HG02943 (cell line): ENCODE measurements around the gene ANKRD2.
"Not testable (repeated sequence)": the region's sequence is repeated elsewhere in the genome, so short reads cannot be mapped to it uniquely, and the experiment has no call there.

Experiments used
- ATAC-seq: cut with Tn5 transposase; IDR thresholded peaks from one replicate; pipeline ENCODE4 v1.9.1; 2021; ENCODE audit warnings: mild to moderate bottlenecking, low read depth, moderate library complexity; ENCODE audit not compliant: unreplicated experiment

ANKRD2 gene

DNA sequence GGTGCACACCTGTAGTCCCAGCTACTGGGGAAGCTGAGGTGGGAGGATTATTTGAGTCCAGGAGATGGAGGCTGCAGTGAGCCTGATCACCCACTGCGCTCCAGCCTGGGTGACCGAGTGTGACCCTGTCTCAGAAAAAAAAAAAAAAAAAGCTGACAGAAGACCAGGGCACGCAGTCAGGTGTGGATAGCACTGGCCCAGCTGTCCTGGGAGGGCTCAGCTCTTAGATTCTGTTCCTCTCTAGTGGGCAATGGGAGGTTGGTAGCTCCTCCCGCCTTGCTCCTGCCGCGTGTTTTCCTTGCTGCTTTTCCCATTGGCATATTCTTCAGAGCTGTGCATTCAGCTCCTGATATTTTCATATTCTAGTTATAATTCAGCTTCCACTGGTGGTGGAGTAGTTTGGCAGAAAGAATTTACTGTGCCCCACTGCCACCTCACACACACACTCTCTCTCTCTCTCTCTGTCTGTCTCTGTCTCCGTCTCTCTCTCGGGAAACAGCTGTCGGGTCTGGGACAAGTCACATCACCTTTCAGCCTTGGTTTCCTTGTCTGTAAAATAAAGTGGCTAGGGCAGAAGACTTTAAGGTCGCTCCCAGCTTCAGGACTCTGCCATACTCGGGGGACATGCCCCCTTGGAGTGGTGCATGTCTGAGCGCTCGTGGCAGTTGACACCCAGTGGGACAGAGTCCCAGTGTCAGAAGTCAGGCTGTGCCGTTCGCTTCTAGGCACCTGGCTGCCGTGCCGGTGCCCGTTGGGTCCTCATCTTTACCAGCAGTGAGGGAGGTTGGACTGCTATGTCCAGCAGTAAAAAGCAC lies 25.9 kb upstream of the ANKRD2 start:
- ATAC-seq: no peak

DNA sequence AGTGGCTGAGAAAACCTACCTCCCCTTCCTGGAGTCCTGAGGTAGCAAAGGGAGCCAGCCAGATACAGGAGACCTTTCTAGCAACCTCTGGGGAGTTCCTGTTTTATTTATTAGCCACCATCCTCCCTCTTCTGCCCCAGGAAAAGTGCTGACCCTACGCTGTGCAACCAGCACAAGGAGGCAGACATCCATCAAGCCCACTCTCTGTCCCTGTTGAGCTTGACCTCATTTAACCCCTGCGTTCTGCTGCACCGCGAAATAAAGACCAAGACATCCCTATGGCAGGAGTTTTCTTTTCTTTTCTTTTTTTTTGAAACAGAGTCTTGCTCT lies 25.3 kb upstream of the ANKRD2 start:
- no peak for ATAC-seq

DNA sequence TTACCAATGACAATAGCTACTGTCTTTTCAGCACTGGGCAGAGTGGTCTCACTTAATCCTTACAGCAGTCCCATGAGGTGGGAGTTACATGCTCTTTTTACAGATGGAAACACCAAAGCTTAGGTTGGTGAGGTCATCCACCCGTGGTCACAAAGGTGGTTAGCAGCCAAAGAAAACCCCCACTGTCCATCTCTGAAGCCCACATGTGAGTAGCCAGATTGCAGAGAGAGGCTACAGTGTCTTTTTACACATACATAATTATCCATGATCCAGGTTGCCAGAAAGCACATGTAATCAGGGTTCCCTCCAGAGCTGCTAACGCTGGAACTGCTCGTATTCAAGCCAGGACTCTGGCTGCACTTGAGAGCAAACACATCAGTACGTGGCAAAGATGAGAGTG lies 24.6 kb upstream of the ANKRD2 start:
- ATAC-seq: no peak

- no peak for ATAC-seq
Observed at GRCh38 chr10:97548828-97549455, 23.6 kb upstream of the ANKRD2 start.

- no peak for ATAC-seq
Observed at GRCh38 chr10:97549587-97550322, 22.8 kb upstream of the ANKRD2 start.

GRCh38 chr10:97550336-97551149 lies 22.0 kb upstream of the ANKRD2 start:
- no peak for ATAC-seq

- ATAC-seq: no peak
Observed at GRCh38 chr10:97551271-97551670, 21.3 kb upstream of the ANKRD2 start.

DNA sequence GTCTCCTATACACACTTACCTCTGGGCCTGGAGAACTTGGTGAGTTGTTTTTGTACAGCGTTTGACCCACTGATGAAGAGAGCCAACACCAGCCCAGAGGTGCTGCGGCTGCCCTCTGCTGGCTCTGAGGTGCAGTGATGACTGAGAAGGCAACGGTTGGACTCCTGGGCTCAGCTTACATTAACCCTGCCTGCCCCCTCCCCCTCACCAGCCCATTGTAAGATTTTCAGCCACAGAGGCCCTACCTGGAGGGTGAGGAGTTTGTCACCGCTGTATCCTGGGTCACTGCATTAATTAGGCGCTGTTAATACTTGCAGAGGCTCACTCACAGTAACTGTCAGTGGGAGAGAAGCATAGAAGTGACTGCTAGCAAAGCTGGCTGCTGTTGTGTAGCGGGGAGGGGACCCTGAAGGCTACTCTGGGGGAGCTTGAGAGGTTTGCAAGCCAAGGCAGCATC lies 19.0 kb upstream of the ANKRD2 start:
- no peak for ATAC-seq

- ATAC-seq: not testable (repeated sequence)
Observed at GRCh38 chr10:97554336-97554735, 18.2 kb upstream of the ANKRD2 start.

GRCh38 chr10:97555541-97555940 lies 17.0 kb upstream of the ANKRD2 start:
- ATAC-seq: not testable (repeated sequence)

GRCh38 chr10:97560731-97561381 lies 11.7 kb upstream of the ANKRD2 start:
- ATAC-seq: not testable (repeated sequence)

GRCh38 chr10:97561386-97562077 lies 11.0 kb upstream of the ANKRD2 start:
- ATAC-seq: not testable (repeated sequence)

DNA sequence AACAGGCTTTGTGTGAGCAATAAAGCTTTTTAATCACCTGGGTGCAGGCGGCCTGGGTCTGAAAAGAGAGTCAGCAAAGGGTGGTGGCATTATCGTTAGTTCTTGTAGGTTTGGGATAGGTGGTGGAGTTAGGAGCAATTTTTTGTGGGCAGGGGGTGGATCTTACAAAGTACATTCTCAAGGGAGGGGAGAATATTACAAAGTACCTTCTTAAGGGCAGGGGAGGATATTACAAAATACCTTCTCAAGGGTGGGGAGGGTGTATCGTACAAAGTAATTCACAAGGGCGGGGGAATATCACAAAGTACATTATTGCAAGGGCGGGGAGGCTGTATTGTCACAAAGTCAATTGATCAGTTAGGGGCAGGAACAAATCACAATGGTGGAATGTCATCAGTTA lies 10.2 kb upstream of the ANKRD2 start:
- ATAC-seq: not testable (repeated sequence)

GRCh38 chr10:97563337-97563736 lies 9.2 kb upstream of the ANKRD2 start:
- ATAC-seq: no peak

DNA sequence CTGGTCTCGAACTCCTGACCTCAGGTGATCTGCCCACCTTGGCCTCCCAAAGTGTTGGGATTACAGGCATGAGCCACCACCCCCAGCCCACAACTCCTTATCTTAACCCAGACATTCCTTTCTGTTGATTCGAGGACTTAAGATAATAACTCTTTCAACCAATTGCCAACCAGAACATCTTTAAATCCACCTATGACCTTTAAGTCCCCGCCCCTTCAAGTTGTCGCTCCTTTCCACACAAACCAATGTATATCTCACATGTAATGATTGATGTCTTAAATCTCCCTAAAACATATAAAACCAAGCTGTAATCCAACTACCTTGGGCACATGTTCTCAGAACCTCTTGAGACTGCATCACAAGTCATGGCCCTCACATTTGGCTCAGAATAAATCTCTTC lies 7.8 kb upstream of the ANKRD2 start:
- no peak for ATAC-seq

DNA sequence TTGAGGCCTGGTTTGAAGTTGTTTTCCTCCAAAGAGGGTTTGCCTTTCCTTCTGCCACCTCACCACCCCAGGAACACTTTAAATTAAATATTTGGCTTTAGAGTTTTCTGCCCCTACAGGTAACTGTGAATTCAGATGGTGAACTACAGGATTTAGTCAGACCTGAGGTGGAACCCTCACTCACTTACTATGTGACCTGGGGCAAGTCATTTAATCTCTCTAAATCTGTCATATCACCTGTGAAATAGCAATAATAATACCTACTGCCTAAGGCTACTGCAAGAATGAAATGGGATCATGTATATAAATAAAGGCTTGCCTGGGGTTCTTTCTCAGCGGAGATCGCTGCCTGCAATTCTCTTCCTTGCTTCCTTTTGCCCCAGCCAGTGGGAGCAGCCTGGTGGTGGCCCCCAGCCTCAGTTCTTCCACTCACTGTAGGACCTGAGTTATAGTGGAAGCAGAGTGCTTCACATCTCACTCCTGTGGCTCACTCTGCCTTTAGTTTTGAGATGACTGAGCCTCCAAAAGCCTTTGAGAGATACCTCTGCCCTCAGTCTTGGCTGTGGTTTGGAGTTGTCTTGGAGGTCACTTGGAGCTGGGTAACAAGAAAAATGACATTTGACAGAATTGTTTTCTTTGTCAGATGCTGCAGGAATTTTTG lies 6.1 kb upstream of the ANKRD2 start:
- ATAC-seq: no peak

- no peak for ATAC-seq
Observed at GRCh38 chr10:97567891-97568290, 4.7 kb upstream of the ANKRD2 start.

GRCh38 chr10:97570146-97570788 lies 2.3 kb upstream of the ANKRD2 start:
- ATAC-seq: no peak
